IPS-NIHi7 (cell line): ENCODE data around the gene SEC14L3.
"Not testable (repeated sequence)": the region's sequence is repeated elsewhere in the genome, so short reads cannot be mapped to it uniquely, and the experiment has no call there.

Experiments
- DNase-seq: peaks from one replicate; pipeline ENCODE4 v3.0.0; 2012; ENCODE audit warnings: mixed read lengths; ENCODE audit errors: extremely low spot score

Gene SEC14L3

DNA sequence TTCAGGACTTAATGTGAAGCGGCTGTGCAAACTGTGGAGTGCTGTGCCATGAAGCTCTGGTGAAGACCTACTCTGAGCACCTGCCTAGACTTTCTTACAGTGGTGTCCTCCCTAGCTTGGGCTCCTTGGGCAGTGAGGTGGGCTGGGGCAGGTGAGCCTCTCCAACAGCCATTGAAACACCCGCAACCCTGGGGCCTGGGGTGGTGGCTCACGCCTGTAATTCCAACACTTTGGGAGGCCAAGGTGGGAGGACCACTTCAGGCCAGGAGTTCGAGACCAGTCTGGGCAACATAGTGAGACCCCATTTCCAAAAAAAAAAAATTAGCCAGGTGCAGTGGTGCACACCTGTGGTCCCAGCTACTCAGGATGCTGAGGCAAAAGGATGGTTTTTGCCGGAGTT lies 14.3 kb upstream of the SEC14L3 start:
- DNase-seq: no peak

DNA sequence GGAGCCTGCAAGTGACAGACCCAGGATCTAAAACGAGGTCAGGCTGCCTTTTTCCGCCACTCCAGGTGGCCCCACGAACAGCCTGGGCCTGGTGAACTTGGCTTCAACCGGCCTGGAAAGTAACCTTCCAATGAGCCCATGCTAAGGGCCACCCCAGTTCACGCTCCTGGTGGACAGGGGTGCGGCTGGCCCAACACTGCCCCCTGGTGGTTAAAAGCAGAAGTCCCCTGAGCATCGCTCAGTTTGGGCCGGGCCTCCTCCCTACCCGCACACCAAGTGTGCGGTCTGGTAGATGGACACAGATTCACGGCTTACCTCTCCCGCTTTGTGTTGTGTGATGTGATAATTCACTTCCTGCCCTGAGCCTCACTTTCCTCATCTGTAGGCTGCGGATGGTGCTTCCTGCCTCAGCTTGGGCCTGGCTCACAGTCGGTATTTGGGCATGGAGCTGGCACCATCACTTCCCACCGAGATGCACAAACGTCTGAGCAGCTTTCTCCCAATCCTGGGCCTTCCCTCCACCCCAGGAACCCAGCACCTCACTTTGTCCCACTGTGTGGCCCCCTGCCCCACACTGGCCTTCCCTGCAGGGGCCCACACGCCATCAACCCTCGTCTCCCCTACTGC lies 13.7 kb upstream of the SEC14L3 start:
- DNase-seq: peak; percentile 99

DNA sequence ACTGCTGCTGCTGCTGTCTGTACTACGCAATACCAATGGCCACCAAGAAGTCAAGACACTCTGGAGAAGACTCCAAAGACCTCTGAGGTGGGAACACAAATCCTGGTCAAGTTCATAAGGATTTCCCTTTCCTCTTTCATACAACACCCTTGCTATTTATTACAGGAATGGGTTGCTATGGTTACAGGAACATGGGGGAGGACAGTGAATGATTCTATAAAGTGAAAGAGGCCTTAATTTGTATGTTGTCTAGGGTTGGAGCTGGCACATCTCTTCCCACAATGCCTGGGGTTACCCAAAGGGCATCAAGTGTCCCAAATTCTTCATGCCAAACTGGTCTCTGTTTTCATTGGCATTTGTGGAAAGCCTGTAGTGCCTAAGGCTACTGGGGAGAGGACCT lies 11.4 kb upstream of the SEC14L3 start:
- DNase-seq: no peak

DNA sequence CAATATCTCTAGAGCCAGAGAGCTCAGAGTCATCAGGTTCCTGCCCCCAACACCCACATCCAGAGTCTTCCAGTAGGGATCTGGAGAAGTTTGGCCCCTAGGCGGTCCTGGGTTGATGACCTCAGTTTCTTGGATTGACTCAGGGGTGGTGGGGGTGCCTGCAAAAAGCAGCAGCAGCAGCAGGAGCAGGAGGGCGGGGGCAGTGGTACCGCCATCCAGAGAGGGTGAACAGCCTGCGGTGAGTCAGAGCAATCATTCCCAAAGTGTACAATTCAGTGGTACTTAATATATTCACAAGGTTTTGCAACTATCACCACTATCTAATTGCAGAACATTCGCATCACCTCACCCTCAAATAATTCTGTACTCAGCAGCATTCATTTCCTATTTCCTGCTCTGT lies 9.9 kb upstream of the SEC14L3 start:
- DNase-seq: no peak

DNA sequence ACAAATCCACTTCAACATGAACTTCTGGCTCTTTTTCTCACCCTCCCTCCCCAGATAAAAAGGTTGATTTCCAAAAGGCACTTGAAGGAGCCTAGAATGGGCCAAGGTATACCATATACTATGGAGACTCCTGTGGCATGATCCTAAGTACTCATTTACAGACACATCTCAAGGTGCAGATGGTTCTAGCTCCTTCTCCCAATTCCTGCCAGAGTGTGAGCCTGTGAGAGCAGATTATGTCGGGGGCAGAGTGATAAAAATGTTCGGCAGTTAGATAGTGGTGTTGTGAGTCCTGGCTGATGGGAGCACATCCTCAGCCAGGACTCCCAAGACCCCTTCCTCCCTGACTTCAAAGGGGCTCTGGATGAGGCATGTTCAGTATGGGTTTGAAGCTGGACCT lies 8.2 kb upstream of the SEC14L3 start:
- no peak for DNase-seq

DNA sequence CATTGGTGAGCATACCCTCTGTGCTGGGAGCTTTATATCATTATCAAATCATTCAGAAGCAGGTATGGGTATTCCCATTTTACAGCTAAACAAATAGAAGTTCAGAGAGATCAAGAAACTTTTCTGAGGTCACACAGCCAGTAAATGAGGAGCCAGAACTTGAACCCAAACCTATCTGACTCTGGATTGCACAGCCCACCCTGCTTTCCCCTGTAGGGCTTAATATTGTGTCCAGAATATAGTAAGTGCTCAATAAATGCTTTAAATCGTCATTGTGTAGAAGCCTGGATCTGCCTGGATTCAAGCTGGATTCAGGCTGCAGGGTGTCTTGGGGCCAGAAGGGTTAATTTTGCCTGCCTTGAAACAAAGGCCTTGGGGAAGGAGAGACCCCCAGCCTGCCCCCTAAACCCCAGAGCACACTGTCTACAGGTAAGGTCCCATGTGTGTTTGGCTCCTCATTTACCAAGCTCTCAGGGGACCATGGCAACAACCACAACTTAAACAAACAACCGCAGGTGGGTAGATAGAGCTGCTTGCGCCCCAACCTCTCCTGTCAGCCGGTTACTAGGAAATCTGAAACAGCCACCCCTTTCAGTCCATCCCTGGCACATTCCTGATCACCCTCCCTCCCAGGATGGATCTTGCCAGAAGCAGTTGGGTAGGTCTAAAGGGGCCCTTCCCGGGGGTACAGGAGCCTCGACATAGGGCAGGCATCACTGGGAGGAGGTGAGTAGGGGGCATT lies 3.0 kb upstream of the SEC14L3 start:
- no peak for DNase-seq

DNA sequence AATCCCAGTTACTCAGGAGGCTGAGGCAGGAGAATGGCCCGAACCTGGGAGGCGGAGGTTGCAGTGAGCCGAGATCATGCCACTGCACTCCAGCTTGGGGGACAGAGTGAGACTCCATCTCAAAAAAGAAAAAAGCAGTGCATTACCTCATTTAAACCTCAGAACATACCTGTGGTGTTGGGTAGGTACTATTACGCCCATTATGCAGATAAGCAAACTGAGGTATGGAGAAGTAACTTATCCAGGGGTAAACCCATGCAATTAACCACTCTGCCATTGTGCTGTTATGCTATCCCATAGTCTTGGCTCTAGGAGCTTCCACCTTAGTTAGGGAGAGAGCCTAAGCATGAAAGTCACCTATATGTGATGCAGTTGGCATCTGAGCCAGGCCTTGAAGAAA lies 2.3 kb upstream of the SEC14L3 start:
- DNase-seq: no peak

DNA sequence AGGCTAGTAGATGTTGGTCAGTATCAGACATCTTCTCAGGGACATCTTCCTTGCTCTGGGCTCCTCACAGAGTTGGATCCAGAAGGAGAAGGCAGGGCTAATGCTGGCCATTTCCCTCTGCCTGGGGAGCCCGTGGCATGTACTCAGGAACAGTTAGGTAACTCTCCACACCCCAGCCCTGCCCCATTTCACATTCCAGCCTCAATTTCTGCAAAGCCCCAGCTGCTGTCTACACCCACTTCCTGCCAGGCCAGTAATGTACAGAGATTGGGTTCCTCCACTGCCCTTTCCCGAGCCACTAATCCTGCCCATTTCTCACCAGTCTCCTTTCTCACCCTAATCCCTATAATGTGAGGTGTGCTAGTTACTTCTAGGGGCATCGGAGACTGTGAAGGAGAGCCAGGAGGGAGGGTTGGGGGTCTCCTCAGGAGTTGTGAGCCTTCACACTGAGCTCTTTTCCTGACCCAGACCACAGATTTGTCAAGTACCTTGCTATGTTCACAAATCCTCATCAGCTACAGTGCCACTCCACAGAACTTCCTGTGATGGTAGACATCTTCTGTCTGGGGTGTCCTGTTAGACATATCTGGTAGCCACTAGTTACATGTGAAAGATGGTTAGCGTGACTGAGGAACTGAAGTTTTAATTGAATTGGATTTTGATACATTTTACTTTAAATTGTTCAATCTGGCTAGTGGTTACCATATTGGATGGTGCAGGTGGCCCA lies 1.3 kb upstream of the SEC14L3 start:
- no peak for DNase-seq

DNA sequence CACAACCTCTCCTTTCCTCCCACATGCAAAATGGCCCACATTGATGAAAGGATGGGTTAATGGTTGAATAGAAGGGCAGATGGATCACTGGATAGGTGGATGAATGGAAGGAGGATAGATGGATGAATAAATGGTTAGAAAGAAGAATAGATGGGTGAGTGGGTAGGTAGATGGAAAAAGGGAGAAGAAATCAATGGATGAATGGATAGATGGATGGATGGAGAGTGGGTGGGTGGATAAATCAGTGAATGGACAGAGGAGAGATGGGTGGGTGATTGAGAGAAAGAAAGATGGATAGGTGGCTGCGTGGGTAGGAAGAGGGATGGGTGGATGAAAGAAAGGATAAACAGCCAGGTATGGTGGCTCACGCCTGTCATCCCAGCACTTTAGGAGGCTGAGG lies 1.2 kb downstream of the SEC14L3 start:
- DNase-seq: no peak

DNA sequence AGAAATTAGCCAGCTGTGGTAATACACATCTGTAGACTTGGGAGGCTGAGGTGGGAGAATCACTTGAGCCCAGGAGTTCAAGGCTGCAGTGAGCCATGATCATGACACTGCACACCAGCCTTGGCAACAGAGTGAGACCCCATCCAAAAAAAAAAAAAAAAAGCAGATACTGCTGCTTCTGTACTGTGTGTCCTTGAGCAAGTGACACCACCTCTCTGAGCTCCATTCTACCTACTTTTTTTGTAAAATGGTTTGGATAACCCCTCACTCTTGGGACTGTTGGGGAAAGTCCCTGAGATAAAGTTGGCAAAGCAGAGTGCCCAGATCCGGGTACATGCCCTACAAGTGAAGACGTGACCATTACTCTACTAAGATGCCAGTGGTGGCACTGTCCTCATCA lies 2.7 kb downstream of the SEC14L3 start:
- no peak for DNase-seq

DNA sequence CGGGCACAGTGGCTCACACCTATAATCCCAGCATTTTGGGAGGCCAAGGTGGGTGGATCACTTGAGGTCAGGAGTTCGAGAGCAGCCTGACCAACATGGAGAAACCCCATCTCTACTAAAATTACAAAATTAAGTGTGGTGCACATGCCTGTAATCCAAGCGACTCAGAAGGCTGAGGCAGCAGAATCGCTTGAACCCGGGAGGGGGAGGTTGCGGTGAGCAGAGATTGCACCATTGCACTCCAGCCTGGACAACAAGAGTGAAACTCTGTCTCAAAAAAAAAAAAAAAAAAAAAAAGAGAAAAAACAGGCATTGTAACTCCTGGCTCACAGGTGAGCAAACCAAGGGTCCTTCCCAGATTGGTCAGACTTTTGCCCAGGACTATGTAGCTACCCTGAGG lies 11.3 kb downstream of the SEC14L3 start:
- DNase-seq: not testable (repeated sequence)

DNA sequence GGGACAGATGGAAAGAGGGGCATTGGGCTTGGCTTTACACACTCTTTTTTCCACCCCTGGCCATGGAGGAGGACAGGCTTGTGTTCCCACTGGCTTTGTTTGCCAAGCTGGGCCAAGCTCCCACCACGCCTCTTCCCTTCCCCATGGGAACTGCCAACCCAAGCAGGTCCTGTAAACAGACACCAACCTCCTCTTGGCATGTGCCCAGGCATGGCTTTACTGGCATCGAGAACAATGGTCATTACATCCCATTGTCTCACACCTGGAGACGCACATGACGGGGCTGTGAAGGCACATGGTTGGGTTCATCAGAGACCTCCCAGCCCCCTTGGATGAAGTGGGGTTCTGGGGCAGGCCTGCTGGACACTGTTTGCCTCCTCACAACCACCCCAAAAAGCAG lies 11.7 kb downstream of the SEC14L3 start:
- DNase-seq: no peak

DNA sequence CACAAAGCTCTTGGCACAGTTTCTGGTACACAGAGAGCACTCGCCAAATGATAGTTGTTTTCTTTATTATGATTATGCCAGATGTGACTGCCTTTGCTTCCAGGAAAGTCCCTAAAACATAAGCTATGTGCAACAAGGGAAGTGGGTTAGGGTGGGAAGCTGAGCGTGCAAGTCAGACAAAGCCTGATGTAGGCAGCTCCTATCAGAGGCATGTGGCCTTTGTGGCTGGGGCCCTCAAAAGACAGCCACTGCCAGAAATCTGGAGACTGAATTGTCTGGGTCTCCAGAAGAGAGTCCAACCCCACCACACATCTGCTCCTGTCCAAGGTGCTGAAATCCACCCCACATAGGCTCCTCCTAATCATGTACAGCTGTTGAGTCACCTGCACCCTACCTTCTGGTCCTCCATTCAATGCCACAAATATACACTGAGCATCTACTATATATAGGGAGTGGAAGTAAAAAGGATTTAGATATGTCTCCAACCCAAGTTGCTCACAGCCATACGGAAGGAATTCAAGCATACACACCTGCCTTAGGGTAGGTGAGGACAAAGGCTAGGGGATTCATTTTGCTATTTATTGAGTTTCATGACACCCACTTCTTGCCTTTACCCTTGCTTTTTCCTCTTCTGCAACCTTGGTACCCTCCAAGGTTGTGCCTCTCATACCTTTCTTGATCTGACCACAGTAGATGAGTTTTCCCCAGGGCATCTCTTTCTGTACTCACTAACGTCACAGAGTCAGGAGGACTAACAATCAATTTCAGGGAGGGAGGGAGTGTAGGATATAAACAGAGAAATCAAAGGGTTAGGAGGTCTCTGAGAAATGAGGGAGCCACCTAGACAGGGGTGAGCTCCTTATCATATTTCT lies 12.4 kb downstream of the SEC14L3 start:
- peak; percentile 76 for DNase-seq

DNA sequence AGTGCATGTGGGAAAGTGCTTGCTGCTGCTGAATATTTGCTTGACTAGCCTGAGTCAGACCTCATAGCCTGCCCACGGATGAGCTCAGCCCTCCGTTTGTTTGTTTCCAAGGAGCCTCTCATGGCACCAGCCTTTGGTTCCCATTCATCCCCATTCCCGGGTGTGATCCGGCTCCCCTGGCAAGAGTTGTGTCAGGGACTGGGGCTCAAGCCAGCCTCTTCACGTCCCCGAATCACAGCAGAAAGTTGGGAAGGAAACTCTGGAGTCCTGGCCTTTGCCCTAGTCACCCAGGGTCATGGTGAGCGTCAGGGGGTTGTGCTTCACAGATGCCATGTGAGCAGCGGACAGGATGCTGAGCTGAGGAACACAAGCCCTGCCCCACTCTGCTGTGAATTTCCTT lies 13.8 kb downstream of the SEC14L3 start:
- no peak for DNase-seq

DNA sequence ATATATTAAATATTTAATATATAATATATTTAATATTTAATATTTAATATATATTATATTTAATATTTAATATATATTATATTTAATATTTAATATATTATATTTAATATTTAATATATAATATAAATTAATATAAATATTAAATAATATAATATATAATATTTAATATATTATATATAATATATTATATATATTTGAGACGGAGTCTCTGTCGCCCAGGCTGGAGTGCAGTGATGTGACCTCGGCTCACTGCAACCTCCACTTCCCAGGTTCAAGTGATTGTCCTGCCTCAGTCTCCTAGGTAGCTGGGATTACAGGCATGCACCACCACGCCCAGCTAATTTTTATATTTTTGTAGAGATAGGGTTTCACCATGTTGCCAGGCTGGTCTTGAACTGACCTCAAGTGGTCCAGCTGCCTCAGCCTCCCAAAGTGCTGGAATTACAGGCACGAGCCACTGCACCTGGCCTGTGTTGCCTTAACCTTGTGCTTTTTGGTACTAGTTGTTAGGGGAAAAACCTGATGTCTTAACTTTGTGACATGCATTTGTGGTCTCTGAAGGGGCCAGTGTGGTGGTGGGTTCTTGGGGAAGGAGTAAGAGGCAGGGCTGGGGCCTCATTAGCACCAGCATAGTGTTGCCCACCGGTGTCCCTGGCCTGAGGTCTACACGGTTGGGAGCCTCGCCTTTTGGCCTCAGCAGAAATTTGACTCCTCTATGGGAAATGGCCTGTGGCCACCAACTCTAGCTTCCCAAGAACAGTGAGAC lies 16.6 kb downstream of the SEC14L3 start:
- DNase-seq: no peak

DNA sequence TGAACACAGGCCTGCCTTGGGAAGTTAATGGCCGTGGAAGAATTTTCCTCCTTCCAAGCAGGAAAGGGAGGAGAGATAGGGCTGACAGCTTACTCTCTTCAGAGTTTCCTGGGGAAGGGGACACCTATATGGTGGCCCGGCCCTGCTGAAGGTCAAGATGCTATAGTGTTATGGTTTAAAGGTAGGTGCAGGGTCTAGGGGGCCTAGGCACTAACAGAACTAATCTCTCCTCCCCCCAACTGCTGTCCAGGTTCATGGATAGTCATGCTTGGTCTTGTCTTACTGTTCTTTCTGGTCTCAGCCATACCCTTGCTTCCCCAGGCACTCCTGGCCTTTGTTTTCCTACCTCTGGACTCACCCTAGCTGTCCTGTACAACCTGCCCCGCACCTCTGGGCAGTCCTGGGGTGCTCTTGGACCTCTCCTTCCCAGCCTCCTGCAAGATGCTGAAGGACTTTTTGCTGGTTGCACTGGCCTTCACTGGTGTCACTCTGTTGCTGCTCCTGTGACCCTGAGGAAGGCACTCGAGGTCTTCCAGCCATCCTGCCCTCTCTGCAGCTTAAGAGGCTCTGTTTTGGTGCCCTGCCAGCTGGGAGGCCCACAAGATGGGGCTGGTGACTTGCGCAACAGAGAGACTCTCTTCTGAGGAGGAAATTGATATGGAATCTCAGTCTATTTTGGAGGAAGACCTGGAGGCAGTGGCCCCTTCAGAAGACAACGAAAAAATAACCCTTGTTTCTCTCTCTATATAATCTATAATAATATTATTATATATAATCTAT lies 17.9 kb downstream of the SEC14L3 start:
- no peak for DNase-seq

DNA sequence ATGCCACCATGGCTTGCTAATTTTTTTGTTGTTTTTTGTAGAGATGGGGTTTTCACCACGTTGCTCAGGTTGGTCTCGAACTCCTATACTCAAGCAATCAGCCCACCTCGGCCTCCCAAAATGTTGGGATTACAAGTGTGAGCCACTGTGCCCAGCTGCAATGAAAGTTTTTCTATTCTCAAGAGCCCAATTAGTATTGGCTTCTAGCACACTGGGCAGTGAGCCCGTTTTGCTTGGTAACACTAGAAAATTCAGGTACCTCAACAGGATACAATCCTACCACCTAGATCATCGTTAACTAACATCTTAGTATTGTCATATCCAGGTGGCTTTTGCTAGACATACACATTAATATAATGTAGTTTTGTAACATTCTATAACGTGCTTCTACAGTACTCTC lies 19.0 kb downstream of the SEC14L3 start:
- DNase-seq: no peak

DNA sequence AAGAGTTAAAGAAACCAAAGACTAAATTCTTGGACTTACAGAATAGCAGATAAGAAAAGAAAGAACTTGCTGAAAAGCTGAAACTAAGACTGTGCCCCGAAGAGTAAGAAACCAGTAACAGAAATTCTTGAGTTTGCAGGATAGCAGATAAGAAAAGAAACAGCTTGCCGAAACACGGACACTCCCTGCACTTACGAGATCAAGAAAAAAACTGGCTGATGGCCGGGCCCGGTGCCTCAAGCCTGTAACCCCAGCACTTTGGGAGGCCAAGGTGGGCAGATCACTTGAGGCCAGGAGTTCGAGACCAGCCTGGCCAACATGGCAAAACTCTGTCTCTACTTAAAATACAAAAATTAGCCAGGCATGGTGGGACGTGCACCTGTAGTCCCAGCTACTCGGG lies 20.3 kb downstream of the SEC14L3 start:
- not testable (repeated sequence) for DNase-seq

DNA sequence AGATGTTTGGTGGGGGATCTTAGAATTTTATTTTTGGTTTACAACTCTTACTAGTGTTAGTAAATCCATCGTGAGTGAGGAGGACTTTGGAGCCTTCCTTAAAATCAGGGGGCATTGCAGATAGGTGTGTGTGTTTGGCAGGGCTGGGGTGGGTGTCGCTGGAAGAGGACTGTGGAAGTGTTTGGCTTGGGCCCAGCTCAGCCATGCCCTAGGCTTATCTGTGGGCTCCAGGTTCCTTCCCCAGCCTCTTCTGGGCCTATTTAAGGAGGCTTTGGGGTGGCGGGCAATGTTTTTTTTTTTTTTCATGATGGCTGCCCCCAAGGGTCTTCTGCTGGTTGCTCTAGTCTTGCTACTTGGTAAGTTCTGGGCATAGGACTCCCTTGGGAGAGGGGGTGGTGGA lies 24.2 kb downstream of the SEC14L3 start:
- DNase-seq: no peak

DNA sequence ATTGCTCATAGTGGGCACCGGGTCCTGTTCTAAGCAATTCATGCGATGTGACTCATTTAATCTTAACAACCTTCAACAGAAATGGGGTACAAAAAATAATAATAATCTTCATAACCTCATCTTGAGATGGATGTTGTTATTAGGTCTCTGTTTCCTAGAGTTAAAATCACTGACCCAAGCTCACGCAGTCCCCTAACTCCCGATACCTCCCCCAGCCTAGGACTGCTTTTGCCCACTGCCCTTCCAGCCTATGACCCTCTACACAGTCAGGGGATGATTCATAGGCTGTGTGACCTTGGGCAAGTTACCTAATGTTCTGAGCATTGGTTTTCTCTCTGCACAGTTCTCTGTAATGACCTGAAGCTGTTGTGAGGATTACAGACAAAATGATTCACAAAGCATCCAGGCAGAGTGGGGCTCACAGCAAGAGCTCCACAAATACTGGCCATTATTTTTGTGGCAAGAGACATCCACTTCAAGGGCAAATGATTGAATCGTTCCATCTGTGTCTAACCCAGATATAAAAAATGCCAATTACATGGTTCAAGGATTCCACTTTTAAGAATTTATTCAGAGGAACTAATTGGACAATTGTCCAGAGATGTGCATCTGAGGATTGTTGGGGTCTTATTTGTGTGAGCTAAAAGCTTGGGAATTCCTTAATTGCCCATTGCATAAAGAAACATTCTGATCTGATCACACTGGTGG lies 26.2 kb downstream of the SEC14L3 start:
- no peak for DNase-seq
